Upper lobe of left lung (tissue), 6 donors: ENCODE results near the gene ADRB2. TPM values are rescaled to one million over a fixed set of nuclear protein-coding genes. Genes with fewer than 3 reads are reported as not detected.
"Not testable (repeated sequence)": the region's sequence is repeated elsewhere in the genome, so short reads cannot be mapped to it uniquely, and the experiment has no call there.

Experiments used
- ATAC-seq, 2 donors: fragments of 200-7000 bp; cut with Tn5 transposase; one replicate each; pipeline ENCODE4 v1.9.1; 2022; ENCODE audit warnings: mild to moderate bottlenecking in 2 of 2, moderate library complexity in 2 of 2; ENCODE audit not compliant: low FRiP score in 2 of 2
- DNase-seq, 2 donors: peaks; one replicate each; pipeline ENCODE4 v3.0.0-alpha.2; 2019 to 2020
- H3K27ac ChIP-seq, 4 donors: fragments of 200-600 bp; sonication (generic); one replicate each; pipeline ENCODE4 v1.5.1; 2016 to 2019
- H3K27me3 ChIP-seq, 4 donors: fragments of 200-600 bp; sonication (generic); one replicate each; pipeline ENCODE4 v1.5.1; 2017 to 2019
- H3K36me3 ChIP-seq, 4 donors: fragments of 200-600 bp; sonication (generic); one replicate each; pipeline ENCODE4 v1.5.1; 2016 to 2019
- H3K4me1 ChIP-seq, 4 donors: fragments of 200-600 bp; sonication (generic); one replicate each; pipeline ENCODE4 v1.5.1; 2018 to 2019
- H3K4me3 ChIP-seq, 4 donors: fragments of 200-600 bp; sonication (generic); one replicate each; pipeline ENCODE4 v1.5.1; 2017 to 2019; ENCODE audit warnings: mild to moderate bottlenecking in 2 of 4, moderate library complexity in 1 of 4
- H3K9me3 ChIP-seq, 4 donors: fragments of 200-600 bp; sonication (generic); one replicate each; pipeline ENCODE4 v1.5.1; 2018 to 2019
- EP300 ChIP-seq, 4 donors: sonication (generic); formaldehyde crosslinking; IDR thresholded peaks; one replicate each; pipeline ENCODE4 v1.5.1; 2017; ENCODE audit warnings: antibody characterized with exemption in 4 of 4, control low read depth in 2 of 4
- POLR2A ChIP-seq, 4 donors: fragments of 450-650 bp; IDR thresholded peaks; one replicate each; pipeline ENCODE4 v1.5.1; 2016 to 2017; ENCODE audit warnings: antibody characterized with exemption in 4 of 4, mild to moderate bottlenecking in 2 of 4
- POLR2AphosphoS5 ChIP-seq, 2 donors: sonication (generic); formaldehyde crosslinking; IDR thresholded peaks; one replicate each; pipeline ENCODE4 v1.5.1; 2017; ENCODE audit warnings: antibody characterized with exemption in 2 of 2
- WGBS, 2 donors: methylation state at CpG; one replicate each; pipeline ENCODE4 v1.1.5; 2017 to 2018; 5-methylcytosine and 5-hydroxymethylcytosine counted together
- total RNA-seq, 6 donors: library from RNA; depleted of rRNA in 4 of 6; stranded (reverse); fragments of >200 nt in 4 of 6; gene quantifications; one replicate each; pipeline versions ENCODE4 v1.1.0 to v1.2.1, GENCODE V29; 2016 to 2021
- TF ChIP-seq, protein P1 (sequence below), 6 experiments: fragments of 450-650 bp in 4 of 6; fragments of 200-600 bp in 2 of 6; sonication (generic) in 2 of 6; IDR thresholded peaks; one replicate each; pipeline ENCODE4 v1.5.1; 2016 to 2019; ENCODE audit warnings: antibody characterized with exemption in 6 of 6
- donor health status: DM: no; HTN: no; CAD: no; lungs with moderate emphysema.
- donor health status: DM: no; HTN: yes; CAD: no; lungs with severe emphysema.

ADRB2 gene
- total RNA-seq, 6 donors from 2014 or later: 22.4 to 77.4 (median 34.2) TPM

DNA sequence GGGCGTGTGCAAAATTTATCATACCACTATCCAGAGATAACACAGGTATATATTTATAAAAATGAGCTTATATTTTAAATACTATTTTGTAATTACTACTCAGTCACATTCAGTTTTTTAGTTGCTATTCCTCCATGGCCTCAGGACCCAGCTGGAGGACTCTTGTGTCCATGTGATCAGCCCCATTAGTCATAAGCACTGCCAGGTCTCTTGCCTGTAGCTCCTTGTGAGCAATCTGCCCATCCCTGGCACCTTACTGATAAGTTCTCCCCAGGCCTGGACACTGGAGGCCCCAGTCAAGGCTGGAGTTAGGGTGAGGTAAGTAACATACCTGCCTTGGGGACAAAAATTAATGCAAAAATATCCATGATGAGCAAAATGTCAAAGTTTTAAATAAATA, 29.5 kb upstream of the ADRB2 start:
- no peak for ATAC-seq
- no peak overlapping the region for H3K27ac ChIP-seq

DNA sequence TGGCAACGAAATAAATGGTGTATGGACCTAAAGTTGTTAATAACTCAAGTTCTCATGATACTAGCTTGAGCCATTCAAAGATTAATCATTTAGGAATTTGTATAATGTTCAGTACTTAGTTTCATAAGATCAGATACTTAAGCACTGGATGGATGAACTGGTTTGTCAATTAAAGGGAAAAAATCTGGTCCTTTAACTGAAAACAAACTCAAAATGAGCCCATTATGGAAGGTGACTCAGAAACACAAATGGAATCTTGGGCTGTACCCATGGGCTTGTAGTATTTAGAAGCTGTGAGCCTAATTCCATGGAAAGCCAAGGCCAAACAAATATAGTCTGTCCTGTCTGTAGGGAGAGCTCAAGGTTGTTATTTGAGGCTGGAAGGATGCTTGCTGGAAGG, 27.6 kb upstream of the ADRB2 start:
- 78 to 83% methylated on average over 1 of the region's 1 CpG for WGBS, 2 donors
- H3K36me3 ChIP-seq: no peaks in the 10 kb centered on the region
- ATAC-seq (no peak), DNase-seq (no peak)
- TF ChIP-seq EP300 (IDR thresholded peaks at IDR 0.05) (no peak), POLR2AphosphoS5 (IDR thresholded peaks at IDR 0.05) (no peak), POLR2A (IDR thresholded peaks at IDR 0.05) (no peak)
- TF ChIP-seq, protein P1, sequence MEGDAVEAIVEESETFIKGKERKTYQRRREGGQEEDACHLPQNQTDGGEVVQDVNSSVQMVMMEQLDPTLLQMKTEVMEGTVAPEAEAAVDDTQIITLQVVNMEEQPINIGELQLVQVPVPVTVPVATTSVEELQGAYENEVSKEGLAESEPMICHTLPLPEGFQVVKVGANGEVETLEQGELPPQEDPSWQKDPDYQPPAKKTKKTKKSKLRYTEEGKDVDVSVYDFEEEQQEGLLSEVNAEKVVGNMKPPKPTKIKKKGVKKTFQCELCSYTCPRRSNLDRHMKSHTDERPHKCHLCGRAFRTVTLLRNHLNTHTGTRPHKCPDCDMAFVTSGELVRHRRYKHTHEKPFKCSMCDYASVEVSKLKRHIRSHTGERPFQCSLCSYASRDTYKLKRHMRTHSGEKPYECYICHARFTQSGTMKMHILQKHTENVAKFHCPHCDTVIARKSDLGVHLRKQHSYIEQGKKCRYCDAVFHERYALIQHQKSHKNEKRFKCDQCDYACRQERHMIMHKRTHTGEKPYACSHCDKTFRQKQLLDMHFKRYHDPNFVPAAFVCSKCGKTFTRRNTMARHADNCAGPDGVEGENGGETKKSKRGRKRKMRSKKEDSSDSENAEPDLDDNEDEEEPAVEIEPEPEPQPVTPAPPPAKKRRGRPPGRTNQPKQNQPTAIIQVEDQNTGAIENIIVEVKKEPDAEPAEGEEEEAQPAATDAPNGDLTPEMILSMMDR (IDR thresholded peaks at IDR 0.05): no peak
- no peaks in the 10 kb centered on the region for H3K27me3 ChIP-seq
- H3K27ac ChIP-seq: no peak overlapping the region
- H3K9me3 ChIP-seq: no peaks in the 10 kb centered on the region
- peaks cover 0 to 6% (median 0%) of the 10 kb centered on the region in 4 donors for H3K4me1 ChIP-seq
- no peak overlapping the region for H3K4me3 ChIP-seq

More for the DNA sequence above, 29.5 kb upstream of the ADRB2 start:
- H3K4me1 ChIP-seq: peaks cover 0 to 6% (median 0%) of the 10 kb centered on the region in 4 donors
- no peaks in the 10 kb centered on the region for H3K9me3 ChIP-seq
- H3K36me3 ChIP-seq: no peaks in the 10 kb centered on the region
- WGBS, 2 donors: 96 to 98% methylated on average over 1 of the region's 1 CpG
- TF ChIP-seq POLR2AphosphoS5 (IDR thresholded peaks at IDR 0.05) (no peak), POLR2A (IDR thresholded peaks at IDR 0.05) (no peak), EP300 (IDR thresholded peaks at IDR 0.05) (no peak)
- TF ChIP-seq, protein P1 (IDR thresholded peaks at IDR 0.05): no peak
- H3K4me3 ChIP-seq: no peak overlapping the region
- no peaks in the 10 kb centered on the region for H3K27me3 ChIP-seq
- no peak for DNase-seq

DNA sequence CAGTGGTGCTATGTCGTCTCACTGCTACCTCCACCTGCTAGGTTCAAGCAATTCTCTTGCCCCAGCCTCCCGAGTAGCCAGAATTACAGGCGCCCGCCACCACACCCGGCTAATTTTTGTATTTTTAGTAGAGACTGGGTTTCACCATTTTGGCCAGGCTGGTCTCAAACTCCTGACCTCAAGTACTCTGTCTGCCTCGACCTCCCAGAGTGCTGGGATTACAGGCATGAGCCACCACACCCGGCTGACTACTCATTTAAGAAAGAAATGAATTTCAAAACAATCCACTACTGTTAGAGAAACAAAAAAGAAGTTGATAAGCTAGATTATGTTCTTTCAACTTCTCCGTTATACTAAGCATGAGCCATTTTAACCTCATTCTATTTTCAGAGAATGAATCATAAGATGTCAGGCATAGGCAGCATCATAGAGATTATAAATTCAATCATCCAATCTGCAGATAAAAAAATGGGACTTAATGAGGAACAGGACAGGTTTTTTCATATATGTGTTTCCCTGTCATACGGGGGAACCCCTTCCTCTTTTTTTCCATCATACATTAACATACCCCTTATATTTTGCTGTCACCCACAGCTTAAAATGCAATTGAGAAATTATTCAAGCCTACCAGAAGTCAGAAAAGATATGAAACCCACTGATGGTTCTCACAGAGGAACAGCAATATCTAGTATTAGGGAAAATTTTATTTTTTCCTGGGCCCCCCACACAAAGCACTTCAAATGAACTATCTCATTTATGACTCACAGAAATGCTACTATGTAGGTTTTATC, 26.5 kb upstream of the ADRB2 start:
- Histone ChIP-seq H3K36me3 (no peaks in the 10 kb centered on the region), H3K27ac (no peak overlapping the region), H3K4me1 (peaks cover 0 to 5% (median 3%) of the 10 kb centered on the region in 4 donors), H3K4me3 (no peak overlapping the region), H3K9me3 (no peaks in the 10 kb centered on the region), H3K27me3 (no peaks in the 10 kb centered on the region)
- ATAC-seq (no peak), DNase-seq (no peak)
- 78 to 83% methylated on average over 9 of the region's 9 CpGs for WGBS, 2 donors
- TF ChIP-seq, protein P1 (IDR thresholded peaks at IDR 0.05): no peak
- no peak for TF ChIP-seq EP300 (IDR thresholded peaks at IDR 0.05)
- TF ChIP-seq POLR2A (IDR thresholded peaks at IDR 0.05): no peak
- no peak for TF ChIP-seq POLR2AphosphoS5 (IDR thresholded peaks at IDR 0.05)

DNA sequence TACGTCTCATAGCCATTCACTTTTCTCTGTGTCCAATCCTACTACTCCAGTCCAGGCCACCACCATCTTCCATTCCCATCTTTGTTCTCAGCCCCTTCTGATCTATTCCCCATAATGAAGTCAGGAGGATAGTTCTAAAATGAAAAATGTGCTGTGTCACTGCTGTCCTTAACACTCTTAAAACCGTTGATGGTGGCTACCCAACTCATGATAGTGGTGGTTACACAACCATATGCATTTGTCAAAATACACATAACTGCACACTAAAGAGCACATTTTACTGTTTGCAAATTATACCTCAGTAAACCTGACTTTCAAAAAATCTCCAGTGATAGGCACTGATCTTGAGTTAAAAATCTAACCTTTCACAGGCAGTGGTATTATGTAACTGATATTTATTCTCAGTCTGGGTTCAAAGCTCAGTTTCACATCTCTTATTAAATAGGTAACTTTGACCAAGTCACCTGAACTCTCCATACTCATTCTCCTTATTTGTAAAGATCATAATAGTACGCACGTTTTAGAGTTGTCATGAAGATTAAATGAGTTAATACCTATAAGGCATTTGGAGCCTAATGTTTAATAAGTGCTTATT, 24.6 kb upstream of the ADRB2 start:
- TF ChIP-seq, protein P1 (IDR thresholded peaks at IDR 0.05): no peak
- no peak for TF ChIP-seq EP300 (IDR thresholded peaks at IDR 0.05)
- TF ChIP-seq POLR2AphosphoS5 (IDR thresholded peaks at IDR 0.05): no peak
- TF ChIP-seq POLR2A (IDR thresholded peaks at IDR 0.05): no peak
- Histone ChIP-seq H3K27ac (no peak overlapping the region), H3K4me3 (no peak overlapping the region), H3K4me1 (peaks cover 16 to 19% (median 18%) of the 10 kb centered on the region in 4 donors), H3K9me3 (no peaks in the 10 kb centered on the region), H3K27me3 (no peaks in the 10 kb centered on the region), H3K36me3 (no peaks in the 10 kb centered on the region)
- 80 to 90% methylated on average over 4 of the region's 4 CpGs for WGBS, 2 donors
- DNase-seq: no peak
- no peak for ATAC-seq

DNA sequence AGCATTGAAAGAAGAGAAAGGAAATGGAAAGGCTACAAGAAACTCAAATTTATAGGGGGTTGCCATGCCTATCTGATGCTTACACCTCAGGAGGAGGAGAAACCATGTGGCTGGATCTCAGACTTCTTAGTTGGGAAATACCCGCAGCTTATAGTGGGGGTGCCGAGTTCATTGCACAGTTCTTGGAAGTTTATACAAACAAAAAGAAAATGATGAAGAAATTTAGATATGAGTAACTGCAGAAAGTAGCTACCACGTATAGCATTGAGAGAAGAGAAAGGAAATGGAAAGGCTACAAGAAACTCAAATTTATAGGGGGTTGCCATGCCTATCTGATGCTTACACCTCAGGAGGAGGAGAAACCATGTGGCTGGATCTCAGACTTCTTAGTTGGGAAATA, 23.0 kb upstream of the ADRB2 start:
- not testable (repeated sequence) for H3K9me3 ChIP-seq, H3K27ac ChIP-seq, H3K4me3 ChIP-seq, H3K36me3 ChIP-seq, DNase-seq, H3K27me3 ChIP-seq, ATAC-seq
- H3K4me1 ChIP-seq: peaks cover 33 to 36% (median 35%) of the 10 kb centered on the region in 4 donors
- 65 to 69% methylated on average over 3 of the region's 3 CpGs for WGBS, 2 donors
